ENCODE data around the gene BCL11A. TPM values are rescaled to one million over a fixed set of nuclear protein-coding genes. Genes with fewer than 3 reads are reported as not detected.
A peak's percentile ranks its signal among the peaks of the same experiment; 100 is the strongest.

BCL11A gene
- total RNA-seq, 2 donors from 2014 or later = 14.3 to 16.2 TPM

GRCh38 chr2:60549238-60549927 is 4.1 kb downstream of the BCL11A start:
- Histone ChIP-seq H3K4me1 (peaks cover 20% of the 10 kb centered on the region), H3K4me3 (peak overlapping the region; percentile 50 to 67), H3K27me3 (no peaks in the 10 kb centered on the region), H3K36me3 (replicated peaks in 1 of 2; ENCODE audit: insufficient read depth in 1 of 2, low read depth in 2 of 2) (peaks cover 0 to 3% of the 10 kb centered on the region in 2 donors), H3K27ac (peak overlapping the region; percentile 57 to 88 (median 81)), H3K9me3 (no peaks in the 10 kb centered on the region)
- intact Hi-C loops (cut with DNase I) = no loop called here
- 0% methylated on average over 24 to 38 of the region's 40 CpGs for WGBS, 2 donors
- ATAC-seq (peak; percentile 4), DNase-seq (peak in 3 of 4 donors; percentile 39 to 65 (median 44))
- TF ChIP-seq CTCF (IDR thresholded peaks at IDR 0.05) = no peak
- peak in 2 of 3 donors; percentile 19 to 38 for TF ChIP-seq POLR2A (IDR thresholded peaks at IDR 0.05)

GRCh38 chr2:60548845-60549237 is 4.6 kb downstream of the BCL11A start:
- no peaks in the 10 kb centered on the region for H3K9me3 ChIP-seq
- TF ChIP-seq CTCF (IDR thresholded peaks at IDR 0.05) (no peak), POLR2A (IDR thresholded peaks at IDR 0.05) (no peak)
- peaks cover 20% of the 10 kb centered on the region for H3K4me1 ChIP-seq
- no peak for DNase-seq
- no peaks in the 10 kb centered on the region for H3K27me3 ChIP-seq
- H3K27ac ChIP-seq = peak overlapping the region; percentile 57 to 88 (median 81)
- WGBS, 2 donors = 33% methylated on average over 9 of the region's 9 CpGs
- ATAC-seq = no peak
- H3K36me3 ChIP-seq (replicated peaks in 1 of 2; ENCODE audit: insufficient read depth in 1 of 2, low read depth in 2 of 2) = peaks cover 0 to 3% of the 10 kb centered on the region in 2 donors
- peak overlapping the region in 1 of 2 donors; percentile 67 for H3K4me3 ChIP-seq
- intact Hi-C loops (cut with DNase I) = no loop called here

- Histone ChIP-seq H3K4me1 (peaks cover 20% of the 10 kb centered on the region), H3K4me3 (no peak overlapping the region), H3K9me3 (no peaks in the 10 kb centered on the region), H3K27ac (peak overlapping the region in 1 of 4 donors; percentile 57), H3K27me3 (no peaks in the 10 kb centered on the region), H3K36me3 (replicated peaks in 1 of 2; ENCODE audit: insufficient read depth in 1 of 2, low read depth in 2 of 2) (peaks cover 0 to 3% of the 10 kb centered on the region in 2 donors)
- DNase-seq (no peak), ATAC-seq (no peak)
- 46 to 52% methylated on average over 4 of the region's 4 CpGs for WGBS, 2 donors
- no peak for TF ChIP-seq POLR2A (IDR thresholded peaks at IDR 0.05)
- TF ChIP-seq CTCF (IDR thresholded peaks at IDR 0.05) = no peak
- intact Hi-C loops (cut with DNase I) = no loop called here
These were observed 5.1 kb downstream of the BCL11A start for GRCh38 chr2:60548311-60548710.

GRCh38 chr2:60547841-60548240 is 5.6 kb downstream of the BCL11A start:
- Histone ChIP-seq H3K27ac (no peak overlapping the region), H3K27me3 (no peaks in the 10 kb centered on the region), H3K9me3 (no peaks in the 10 kb centered on the region), H3K4me3 (no peak overlapping the region), H3K4me1 (peaks cover 20% of the 10 kb centered on the region), H3K36me3 (replicated peaks in 1 of 2; ENCODE audit: insufficient read depth in 1 of 2, low read depth in 2 of 2) (peaks cover 0 to 3% of the 10 kb centered on the region in 2 donors)
- TF ChIP-seq POLR2A (IDR thresholded peaks at IDR 0.05) (no peak), CTCF (IDR thresholded peaks at IDR 0.05) (no peak)
- intact Hi-C loops (cut with DNase I) = no loop called here
- DNase-seq (no peak), ATAC-seq (no peak)
